Measurements from ENCODE around the gene POLR2L.
A peak's percentile ranks its signal among the peaks of the same experiment; 100 is the strongest.

The POLR2L gene

GRCh38 chr11:808427-809286 lies 33.7 kb downstream of the POLR2L start:
- peak overlapping the region; percentile 92 for H3K4me3 ChIP-seq (ENCODE audit: low read depth, low read length)
- TF ChIP-seq, protein P1, sequence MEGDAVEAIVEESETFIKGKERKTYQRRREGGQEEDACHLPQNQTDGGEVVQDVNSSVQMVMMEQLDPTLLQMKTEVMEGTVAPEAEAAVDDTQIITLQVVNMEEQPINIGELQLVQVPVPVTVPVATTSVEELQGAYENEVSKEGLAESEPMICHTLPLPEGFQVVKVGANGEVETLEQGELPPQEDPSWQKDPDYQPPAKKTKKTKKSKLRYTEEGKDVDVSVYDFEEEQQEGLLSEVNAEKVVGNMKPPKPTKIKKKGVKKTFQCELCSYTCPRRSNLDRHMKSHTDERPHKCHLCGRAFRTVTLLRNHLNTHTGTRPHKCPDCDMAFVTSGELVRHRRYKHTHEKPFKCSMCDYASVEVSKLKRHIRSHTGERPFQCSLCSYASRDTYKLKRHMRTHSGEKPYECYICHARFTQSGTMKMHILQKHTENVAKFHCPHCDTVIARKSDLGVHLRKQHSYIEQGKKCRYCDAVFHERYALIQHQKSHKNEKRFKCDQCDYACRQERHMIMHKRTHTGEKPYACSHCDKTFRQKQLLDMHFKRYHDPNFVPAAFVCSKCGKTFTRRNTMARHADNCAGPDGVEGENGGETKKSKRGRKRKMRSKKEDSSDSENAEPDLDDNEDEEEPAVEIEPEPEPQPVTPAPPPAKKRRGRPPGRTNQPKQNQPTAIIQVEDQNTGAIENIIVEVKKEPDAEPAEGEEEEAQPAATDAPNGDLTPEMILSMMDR (IDR thresholded peaks at IDR 0.05; ENCODE audit: borderline replicate concordance, insufficient read depth, low read depth, low read length), result peak; percentile 37; the same call in 1 of the 2 replicates

DNA sequence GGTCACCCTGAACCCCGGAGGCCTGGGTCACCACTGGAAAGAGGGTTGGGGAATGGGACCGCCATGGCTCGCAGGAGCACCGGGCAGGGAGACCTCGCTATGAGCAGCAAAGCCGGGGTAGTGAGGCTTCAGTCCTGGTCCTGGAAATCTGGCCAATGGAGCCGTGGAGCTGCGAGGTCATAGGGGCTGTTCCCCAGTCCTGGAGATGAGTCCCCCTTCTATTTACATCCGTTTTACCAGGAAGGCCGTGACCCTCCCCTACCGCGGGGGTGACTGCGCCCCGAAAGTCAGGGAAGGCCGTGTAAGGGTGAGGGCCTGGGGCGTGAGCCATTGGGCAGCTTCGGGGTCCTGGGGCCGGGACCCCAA lies 37.7 kb downstream of the POLR2L start:
- TF ChIP-seq, protein P1 (IDR thresholded peaks at IDR 0.05; ENCODE audit: borderline replicate concordance, insufficient read depth, low read depth, low read length), result no peak
- peak overlapping the region; percentile 66 for H3K4me3 ChIP-seq (ENCODE audit: low read depth, low read length)

GRCh38 chr11:803770-804598 lies 38.3 kb downstream of the POLR2L start:
- H3K4me3 ChIP-seq (ENCODE audit: low read depth, low read length), result peak overlapping the region; percentile 66
- TF ChIP-seq, protein P1 (IDR thresholded peaks at IDR 0.05; ENCODE audit: borderline replicate concordance, insufficient read depth, low read depth, low read length), result no peak

GRCh38 chr11:803467-803742 lies 38.9 kb downstream of the POLR2L start:
- TF ChIP-seq, protein P1 (IDR thresholded peaks at IDR 0.05; ENCODE audit: borderline replicate concordance, insufficient read depth, low read depth, low read length), result no peak
- peak overlapping the region; percentile 66 for H3K4me3 ChIP-seq (ENCODE audit: low read depth, low read length)

GRCh38 chr11:802693-803466 lies 39.4 kb downstream of the POLR2L start:
- TF ChIP-seq, protein P1 (IDR thresholded peaks at IDR 0.05; ENCODE audit: borderline replicate concordance, insufficient read depth, low read depth, low read length), result no peak
- no peak overlapping the region for H3K4me3 ChIP-seq (ENCODE audit: low read depth, low read length)

GRCh38 chr11:802018-802617 lies 40.2 kb downstream of the POLR2L start:
- TF ChIP-seq, protein P1 (IDR thresholded peaks at IDR 0.05; ENCODE audit: borderline replicate concordance, insufficient read depth, low read depth, low read length), result no peak
- H3K4me3 ChIP-seq (ENCODE audit: low read depth, low read length), result no peak overlapping the region
